Jurkat, Clone E6-1 (cell line): Measurements from ENCODE around the gene RNF121.

Source experiments
- DNase-seq: peaks from one replicate; pipeline ENCODE4 v3.0.0-alpha.2; 2011; ENCODE audit warnings: low read depth, low spot score
- H3K4me3 ChIP-seq: 2 replicates; pipeline ENCODE4 v1.5.1; 2011; ENCODE audit warnings: mild to moderate bottlenecking, low read length, control low read depth, moderate library complexity

RNF121 gene

GRCh38 chr11:72015511-72016061 is 86.7 kb downstream of the RNF121 start:
- no peak for DNase-seq
- H3K4me3 ChIP-seq = no peak overlapping the region

DNA sequence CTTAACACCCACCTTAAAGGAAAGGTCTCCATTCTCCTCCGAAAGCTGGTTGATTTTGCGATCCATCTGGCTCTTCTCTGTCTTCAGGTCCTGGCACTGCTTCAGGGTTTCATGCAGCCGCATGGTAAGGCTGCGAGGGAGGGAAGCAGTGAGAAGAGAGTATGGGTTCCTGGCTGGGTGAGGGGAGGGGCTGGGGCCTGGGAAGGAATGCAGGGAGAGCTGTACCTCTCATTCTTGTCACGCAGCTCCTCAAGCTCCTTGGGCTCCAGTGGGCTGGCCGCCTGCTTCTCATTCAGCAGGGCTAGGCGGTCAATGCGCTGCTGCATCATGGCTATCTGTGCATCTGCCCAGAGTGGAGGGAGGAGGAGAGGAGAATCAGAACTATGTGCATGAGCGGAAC is 89.3 kb downstream of the RNF121 start:
- DNase-seq = no peak
- no peak overlapping the region for H3K4me3 ChIP-seq

GRCh38 chr11:72023335-72023734 is 94.5 kb downstream of the RNF121 start:
- DNase-seq = no peak
- H3K4me3 ChIP-seq = no peak overlapping the region

DNA sequence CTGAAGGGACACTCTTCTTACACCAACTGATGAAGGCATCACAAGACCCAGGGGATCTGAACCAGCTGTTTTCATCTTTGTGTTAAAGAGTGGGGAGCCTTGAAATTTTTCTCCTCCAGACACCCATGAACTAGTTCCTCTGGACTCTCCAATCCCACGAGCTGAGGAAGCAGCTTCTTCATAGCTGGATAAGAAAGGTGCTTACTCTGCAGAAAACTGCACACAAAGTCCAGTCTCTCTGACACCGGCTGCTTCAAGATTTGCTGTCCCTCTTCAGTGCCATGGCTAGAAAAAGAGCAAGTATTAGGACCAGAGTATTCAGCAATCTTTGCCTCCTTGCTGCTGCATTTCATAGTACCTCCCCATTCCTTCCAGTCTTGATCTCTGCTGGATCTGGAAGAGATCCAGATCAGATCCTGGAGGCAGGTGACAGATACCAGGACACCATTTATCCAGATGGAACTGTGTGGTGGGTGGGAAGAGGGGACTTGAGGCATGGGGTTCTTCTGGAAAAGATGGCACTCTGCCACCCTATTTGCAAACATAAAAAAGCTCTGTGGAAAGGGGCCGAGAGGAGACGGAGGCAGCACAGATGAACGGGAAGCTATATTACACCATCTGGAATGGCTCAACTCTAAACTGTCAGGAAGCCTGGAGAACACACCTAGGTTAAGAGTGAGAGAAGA is 95.4 kb downstream of the RNF121 start:
- no peak overlapping the region for H3K4me3 ChIP-seq
- no peak for DNase-seq

GRCh38 chr11:72026090-72026489 is 97.2 kb downstream of the RNF121 start:
- H3K4me3 ChIP-seq = no peak overlapping the region
- no peak for DNase-seq

DNA sequence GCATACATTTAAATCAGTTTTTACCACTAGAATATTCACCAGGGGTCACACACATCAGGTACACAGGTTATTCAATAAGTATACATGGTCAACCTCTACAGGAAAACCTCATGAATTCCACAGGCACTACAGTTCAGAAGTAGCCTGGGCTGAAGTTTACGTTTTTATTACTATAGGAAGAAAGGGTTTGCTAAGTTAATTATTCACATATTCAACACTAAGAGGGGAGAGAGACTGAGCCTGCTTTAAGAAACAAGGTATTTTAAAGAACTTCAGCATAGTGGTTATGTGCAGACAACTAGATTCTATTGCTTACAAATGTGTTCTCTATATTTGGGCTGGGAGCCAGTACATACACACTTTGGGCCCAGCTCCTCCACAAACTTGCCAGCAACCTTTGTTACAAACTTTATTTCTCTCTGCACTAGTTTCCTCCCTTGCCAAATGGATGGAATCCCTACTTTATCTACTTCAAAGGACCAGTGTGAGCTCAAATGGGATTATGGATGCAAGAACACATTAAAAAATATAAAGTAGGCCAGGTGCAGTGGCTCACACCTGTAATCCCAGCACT is 101.7 kb downstream of the RNF121 start:
- H3K4me3 ChIP-seq = no peak overlapping the region
- DNase-seq = no peak

- H3K4me3 ChIP-seq = no peak overlapping the region
Observed at GRCh38 chr11:72036687-72037086, 107.8 kb downstream of the RNF121 start.

GRCh38 chr11:72037554-72038311 is 108.9 kb downstream of the RNF121 start:
- H3K4me3 ChIP-seq = peak overlapping the region; percentile 73
- peak; percentile 83 for DNase-seq

More at GRCh38 chr11:72036687-72037086, 107.8 kb downstream of the RNF121 start:
- DNase-seq = no peak

- H3K4me3 ChIP-seq = peak overlapping the region; percentile 73
- DNase-seq = no peak
Observed at GRCh38 chr11:72038491-72038890, 109.6 kb downstream of the RNF121 start.

GRCh38 chr11:72039031-72039855 is 110.4 kb downstream of the RNF121 start:
- peak overlapping the region; percentile 73 for H3K4me3 ChIP-seq
- no peak for DNase-seq

DNA sequence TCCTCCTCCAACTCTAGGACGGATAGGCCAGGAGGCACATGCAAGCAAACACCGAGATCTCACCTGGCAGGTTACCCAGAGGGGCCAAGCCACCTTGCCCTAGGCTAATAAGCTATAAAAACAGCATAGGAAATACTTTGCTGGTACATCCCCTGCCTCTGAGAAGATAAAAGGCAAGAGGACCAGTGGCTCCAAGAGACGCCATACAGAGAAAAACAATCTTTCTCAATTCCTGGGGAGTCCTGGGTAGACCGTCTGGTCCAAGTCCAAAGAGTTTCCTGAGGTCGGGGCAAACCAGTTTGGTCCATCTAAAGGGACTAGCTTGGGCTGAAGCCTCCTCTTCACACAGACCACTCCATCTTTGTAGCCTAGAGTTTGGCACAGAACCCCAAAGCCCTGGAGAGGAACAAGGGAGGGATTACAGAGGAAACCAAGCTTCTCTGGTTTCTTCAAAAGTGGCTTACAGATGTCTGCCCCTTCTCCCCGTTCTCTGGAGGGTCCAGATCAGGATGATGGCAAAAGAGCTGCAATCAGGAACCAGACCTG is 111.1 kb downstream of the RNF121 start:
- no peak for DNase-seq
- H3K4me3 ChIP-seq = peak overlapping the region; percentile 73

DNA sequence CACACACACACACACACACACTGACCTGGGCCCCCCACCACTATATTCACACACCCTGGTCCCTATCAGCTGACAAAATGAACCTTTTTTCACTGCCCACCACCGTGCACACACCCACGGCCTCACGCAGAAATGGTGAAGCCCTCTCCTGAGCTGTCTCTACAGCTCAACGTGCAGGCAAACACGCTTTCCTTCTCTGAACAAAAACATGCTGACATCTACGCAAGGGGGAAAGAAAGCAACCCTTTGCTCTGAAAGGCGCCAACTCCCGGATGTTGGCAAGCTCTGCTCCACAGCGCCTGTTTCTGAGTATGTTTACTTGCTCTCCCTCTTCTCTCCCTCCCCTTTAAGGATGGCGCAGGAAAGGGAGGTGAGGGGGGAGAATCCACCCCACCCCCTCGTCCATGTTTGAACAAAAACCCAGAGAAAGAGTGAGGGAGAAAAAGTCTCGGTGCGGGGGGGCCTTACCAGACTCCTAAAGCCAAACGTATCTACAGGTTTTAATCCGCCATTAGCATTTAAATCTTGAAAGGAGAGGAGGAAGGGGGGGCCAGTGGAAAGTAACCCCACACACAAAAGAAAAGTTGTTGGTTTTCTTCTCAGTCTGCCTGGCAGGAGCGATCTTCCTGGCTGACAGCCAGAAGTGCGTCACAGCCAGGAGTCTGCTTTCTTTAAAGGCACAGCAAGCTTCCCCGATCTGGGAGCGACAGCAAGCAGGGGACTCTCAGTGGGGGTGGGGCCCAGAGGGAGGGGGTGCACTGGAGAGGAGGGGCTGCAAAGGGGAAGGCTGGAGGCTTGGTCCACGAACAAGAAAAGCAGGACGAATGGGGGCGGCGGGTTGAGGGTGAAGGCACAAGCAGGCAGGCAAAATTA is 111.9 kb downstream of the RNF121 start:
- peak overlapping the region; percentile 73 for H3K4me3 ChIP-seq
- peak; percentile 90 for DNase-seq

- H3K4me3 ChIP-seq = peak overlapping the region; percentile 73
- DNase-seq = peak; percentile 24
Observed at GRCh38 chr11:72041364-72042063, 112.7 kb downstream of the RNF121 start.

GRCh38 chr11:72042064-72042745 is 113.4 kb downstream of the RNF121 start:
- peak overlapping the region; percentile 73 for H3K4me3 ChIP-seq
- DNase-seq = no peak

- no peak for DNase-seq
- H3K4me3 ChIP-seq = no peak overlapping the region
Observed at GRCh38 chr11:72045849-72046248, 117.0 kb downstream of the RNF121 start.
